HG03432 (cell line): ENCODE data around the gene PITPNM1.

Experiments used
- ATAC-seq: cut with Tn5 transposase; IDR thresholded peaks from one replicate; pipeline ENCODE4 v1.9.1; 2021; ENCODE audit warnings: mild to moderate bottlenecking, moderate library complexity; ENCODE audit not compliant: unreplicated experiment

Gene PITPNM1

GRCh38 chr11:67445515-67445914 lies 59.6 kb downstream of the PITPNM1 start:
- ATAC-seq, result no peak

- peak; percentile 1 for ATAC-seq
Observed at GRCh38 chr11:67442504-67443404, 62.4 kb downstream of the PITPNM1 start.
